Activated naive CD8-positive, alpha-beta T cell treated with anti-CD3 and anti-CD28 coated beads, Interleukin-2, amount 50 U/mL, for 16 hours (primary cell): Measurements from ENCODE around the gene PPFIA3.

ENCODE experiments used
- DNase-seq: peaks from one replicate; pipeline ENCODE4 v3.0.0-alpha.2; 2020; ENCODE audit warnings: low read depth, low spot score

PPFIA3 gene

GRCh38 chr19:49149652-49150105, 30.3 kb downstream of the PPFIA3 start:
- DNase-seq: no peak

DNA sequence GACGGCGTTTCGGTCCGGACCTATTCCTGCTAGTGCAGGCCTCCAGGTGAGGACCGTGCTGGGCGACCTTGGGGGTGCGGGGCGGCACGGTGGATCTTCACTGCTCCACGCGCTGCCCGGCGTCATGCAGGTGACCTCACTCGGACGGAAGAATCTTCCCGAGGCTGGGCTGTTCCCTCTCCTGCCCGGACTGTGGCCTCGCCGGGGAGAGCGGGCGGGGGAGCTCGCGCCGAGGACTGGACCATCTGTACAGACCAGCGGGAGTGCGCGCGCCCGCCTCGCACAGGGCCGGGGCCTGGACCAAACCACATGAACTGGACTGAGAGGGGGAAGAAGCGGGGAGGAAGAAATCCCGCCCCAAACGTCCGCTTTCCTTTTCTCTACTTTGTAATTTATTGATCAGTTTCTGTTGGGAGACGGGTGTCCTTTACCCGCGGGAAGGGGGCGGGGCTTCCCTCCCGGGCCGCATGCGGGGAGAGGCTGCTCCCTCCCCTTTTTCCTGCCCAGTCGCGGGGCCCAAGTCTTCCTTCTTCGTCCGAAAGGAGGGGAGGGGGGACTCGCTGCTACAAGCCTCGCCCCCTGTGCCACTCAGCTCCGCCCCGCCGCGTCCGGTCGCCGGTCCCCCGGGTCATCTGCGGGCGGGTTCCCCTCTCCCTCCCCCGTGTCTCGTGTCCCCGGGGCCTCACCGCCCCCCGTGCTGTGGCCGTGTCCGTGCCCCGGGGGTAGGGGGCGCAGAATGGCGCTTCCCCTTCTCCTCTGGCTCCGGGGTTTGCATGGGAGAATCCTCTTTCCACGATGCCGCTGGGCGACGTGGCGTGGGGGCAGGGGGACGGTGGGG, 31.0 kb downstream of the PPFIA3 start:
- no peak for DNase-seq

- DNase-seq: no peak
Observed at GRCh38 chr19:49150944-49151243, 31.6 kb downstream of the PPFIA3 start.

- no peak for DNase-seq
Observed at GRCh38 chr19:49151267-49152118, 32.1 kb downstream of the PPFIA3 start.

DNA sequence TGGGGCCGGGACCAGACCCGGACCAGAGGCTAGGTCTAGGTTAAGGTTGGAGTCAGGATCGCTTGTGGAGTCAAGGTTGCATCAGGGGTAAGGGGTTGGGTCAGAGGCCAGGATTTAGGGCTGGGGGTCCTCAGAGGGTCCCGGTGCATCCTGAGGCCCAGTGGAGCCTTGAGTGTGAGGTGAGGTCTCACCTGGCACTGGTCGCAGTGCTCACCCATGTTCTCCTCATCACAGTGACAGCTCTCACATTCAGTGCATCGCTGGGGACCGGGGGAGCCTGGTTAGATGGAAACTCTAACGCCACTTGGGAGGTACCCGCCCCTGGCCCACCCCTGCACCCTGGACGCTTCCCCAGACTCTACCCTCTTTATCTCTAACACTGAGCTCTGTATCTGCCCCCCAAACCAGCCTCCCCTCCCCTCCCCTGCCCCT, 32.8 kb downstream of the PPFIA3 start:
- DNase-seq: no peak

- no peak for DNase-seq
Observed at GRCh38 chr19:49153167-49153809, 33.9 kb downstream of the PPFIA3 start.

- no peak for DNase-seq
Observed at GRCh38 chr19:49154279-49154678, 34.9 kb downstream of the PPFIA3 start.

- no peak for DNase-seq
Observed at GRCh38 chr19:49155005-49155819, 35.9 kb downstream of the PPFIA3 start, which contains the start of gene HRC. TSS of gene HRC (minus strand) at chr19:49155396. CDS start at chr19:49155237, 159 bp downstream.

DNA sequence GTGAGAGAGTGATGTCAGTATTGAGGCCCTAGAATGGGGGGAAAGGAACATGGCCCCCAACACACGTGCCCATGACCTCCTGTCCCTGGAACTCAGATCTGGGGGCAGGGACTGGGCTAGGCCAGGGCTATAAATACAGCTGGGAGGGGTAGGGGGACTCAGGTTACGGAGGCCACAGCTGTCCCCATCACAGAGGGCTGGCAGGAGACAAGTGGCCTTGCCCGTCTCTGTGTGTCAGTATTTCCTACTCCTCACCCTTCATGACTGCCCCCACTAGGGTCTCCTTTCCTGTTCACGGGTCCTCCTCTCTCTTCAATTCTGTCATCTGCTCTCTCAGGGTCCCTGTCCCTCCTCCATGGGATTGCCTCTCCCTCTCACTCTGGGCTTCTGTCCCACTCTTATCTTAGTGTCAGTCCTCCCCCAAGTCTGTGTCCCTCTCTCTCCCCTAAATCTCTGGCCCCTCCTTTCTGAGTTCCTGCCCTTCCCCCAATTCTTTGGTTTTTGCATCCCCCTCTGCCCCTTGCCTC, 36.5 kb downstream of the PPFIA3 start:
- DNase-seq: no peak

GRCh38 chr19:49157445-49158224, 38.3 kb downstream of the PPFIA3 start, which contains the start of gene TRPM4:
TSS of gene TRPM4 (plus strand) at chr19:49157792. CDS start at chr19:49157867, 75 bp downstream.
- no peak for DNase-seq

GRCh38 chr19:49160450-49161189, 41.3 kb downstream of the PPFIA3 start:
- no peak for DNase-seq

DNA sequence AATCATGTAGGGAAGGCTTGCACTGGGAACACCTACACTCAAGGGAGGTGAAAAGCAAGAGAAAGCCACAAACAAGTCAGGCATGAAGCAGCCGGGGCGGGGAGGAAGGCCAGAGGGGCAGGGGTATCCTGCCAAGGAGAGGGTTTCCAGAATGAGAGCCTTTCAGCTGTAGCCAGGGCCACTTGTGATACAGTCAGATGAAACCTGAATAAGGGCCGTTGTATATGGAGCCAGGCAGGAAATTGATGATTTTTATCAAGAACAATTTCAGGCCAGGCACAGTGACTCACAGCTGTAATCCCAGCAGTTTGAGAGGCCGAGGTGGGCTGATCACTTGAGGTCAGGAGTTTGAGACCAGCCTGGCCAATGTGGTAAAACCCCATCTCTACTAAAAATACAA, 42.6 kb downstream of the PPFIA3 start:
- no peak for DNase-seq

DNA sequence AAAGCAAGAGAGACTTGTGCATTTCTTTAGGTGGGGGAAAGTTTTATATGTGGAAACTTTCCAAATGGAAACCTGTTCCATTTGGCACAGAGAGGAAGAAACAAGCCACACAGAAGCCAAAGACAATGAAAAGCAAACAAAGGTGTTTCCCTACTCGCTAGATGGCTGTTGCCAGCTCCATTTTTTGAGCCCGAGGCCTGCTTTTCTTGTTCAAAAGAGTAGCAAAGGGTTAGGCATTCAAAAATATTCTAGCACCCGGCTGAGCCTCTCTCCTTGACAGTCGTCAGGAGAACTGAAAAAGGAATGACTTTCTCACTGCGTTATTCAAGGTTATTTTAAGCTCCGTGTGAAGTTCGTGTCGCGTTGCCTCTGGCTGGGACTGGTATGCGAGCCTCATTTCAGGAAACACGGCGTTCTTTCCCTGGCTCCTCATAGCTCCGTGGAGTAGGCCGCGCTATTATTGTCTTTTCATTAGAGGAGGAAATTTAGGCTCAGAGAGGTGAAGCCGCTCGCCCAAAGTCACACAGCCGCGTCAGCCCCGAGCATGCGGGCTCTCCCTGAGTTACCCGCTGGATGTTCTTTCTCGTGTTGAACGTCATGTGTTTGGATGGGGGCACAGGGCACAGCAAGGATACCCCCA, 45.9 kb downstream of the PPFIA3 start:
- no peak for DNase-seq

GRCh38 chr19:49165865-49166301, 46.5 kb downstream of the PPFIA3 start:
- no peak for DNase-seq

- DNase-seq: no peak
Observed at GRCh38 chr19:49167857-49168409, 48.6 kb downstream of the PPFIA3 start.

- no peak for DNase-seq
Observed at GRCh38 chr19:49168421-49168820, 49.1 kb downstream of the PPFIA3 start.

- no peak for DNase-seq
Observed at GRCh38 chr19:49173198-49173597, 53.9 kb downstream of the PPFIA3 start.

GRCh38 chr19:49180659-49181058, 61.3 kb downstream of the PPFIA3 start:
- no peak for DNase-seq
